HFFc6 (cell line): ENCODE data around the gene SRRM2. TPM values are rescaled to one million over a fixed set of nuclear protein-coding genes. Genes with fewer than 3 reads are reported as not detected.

ENCODE experiments used
- DNase-seq: peaks from one replicate; pipeline ENCODE4 v3.0.0-alpha.2; 2018
- H3K27ac Mint-ChIP-seq: 2 replicates; pipeline ENCODE4 v1.8.0; 2020; ENCODE audit warnings: mild to moderate bottlenecking, mixed read lengths
- H3K27me3 Mint-ChIP-seq: 2 replicates; pipeline ENCODE4 v1.8.0; 2021; ENCODE audit warnings: mild to moderate bottlenecking, moderate library complexity, mixed read lengths; ENCODE audit not compliant: insufficient read depth
- H3K36me3 Mint-ChIP-seq: 2 replicates; pipeline ENCODE4 v1.8.0; 2021; ENCODE audit warnings: low read depth, mixed read lengths
- H3K4me1 Mint-ChIP-seq: 2 replicates; pipeline ENCODE4 v1.8.0; 2020; ENCODE audit warnings: low read depth, mixed read lengths
- H3K4me3 Mint-ChIP-seq: 2 replicates; pipeline ENCODE4 v1.8.0; 2020; ENCODE audit warnings: mild to moderate bottlenecking, moderate library complexity, mixed read lengths
- H3K9me3 Mint-ChIP-seq: 2 replicates; pipeline ENCODE4 v1.8.0; 2020; ENCODE audit warnings: mild to moderate bottlenecking, mixed read lengths
- CTCF ChIP-seq: fragments of 200-600 bp; sonication (generic); IDR thresholded peaks from 2 replicates; pipeline ENCODE4 v1.5.0; 2021; ENCODE audit warnings: antibody characterized with exemption, mild to moderate bottlenecking
- total RNA-seq, 6 experiments: library from RNA; stranded (reverse); fragmentation: NEBNext Ultra II Directional; extraction: Animal tissue kit (Norgen Biotek cat#: 25700); gene quantifications; 2 replicates in 1 of 6; 3 replicates in 5 of 6; pipeline ENCODE4 v1.2.3, GENCODE V29; 2021

Gene SRRM2
- total RNA-seq, 6 experiments from 2014 or later = 223 to 317 (median 269) TPM

- Mint-ChIP-seq H3K27me3 (peaks cover 15% of the 10 kb centered on the region), H3K36me3 (no peaks in the 10 kb centered on the region), H3K4me3 (no peak overlapping the region), H3K9me3 (no peaks in the 10 kb centered on the region), H3K27ac (no peak overlapping the region), H3K4me1 (no peaks in the 10 kb centered on the region)
- TF ChIP-seq CTCF = no peak
- DNase-seq = no peak
Measured at GRCh38 chr16:2743007-2743810, 9.2 kb upstream of the SRRM2 start.

GRCh38 chr16:2744711-2745110, 7.7 kb upstream of the SRRM2 start:
- Mint-ChIP-seq H3K4me3 (no peak overlapping the region), H3K27me3 (peaks cover 15% of the 10 kb centered on the region), H3K36me3 (no peaks in the 10 kb centered on the region), H3K4me1 (no peaks in the 10 kb centered on the region), H3K27ac (no peak overlapping the region), H3K9me3 (no peaks in the 10 kb centered on the region)
- no peak for DNase-seq
- TF ChIP-seq CTCF = no peak

- Mint-ChIP-seq H3K27me3 (peaks cover 15% of the 10 kb centered on the region), H3K4me1 (no peaks in the 10 kb centered on the region), H3K27ac (no peak overlapping the region), H3K4me3 (no peak overlapping the region), H3K9me3 (no peaks in the 10 kb centered on the region), H3K36me3 (0 out of 2 replicates have a peak, but pooled peaks cover 5% of the 10 kb centered on the region)
- TF ChIP-seq CTCF = no peak
- no peak for DNase-seq
Measured at GRCh38 chr16:2745116-2745890, 7.1 kb upstream of the SRRM2 start.

GRCh38 chr16:2745961-2746360, 6.5 kb upstream of the SRRM2 start:
- Mint-ChIP-seq H3K27ac (no peak overlapping the region), H3K4me1 (peaks cover under 1% of the 10 kb centered on the region; the same call in 1 of the 2 replicates)

More at GRCh38 chr16:2745961-2746360, 6.5 kb upstream of the SRRM2 start:
- Mint-ChIP-seq H3K9me3 (no peaks in the 10 kb centered on the region), H3K4me3 (no peak overlapping the region), H3K36me3 (peaks cover 10% of the 10 kb centered on the region; the same call in 1 of the 2 replicates), H3K27me3 (peaks cover 9% of the 10 kb centered on the region)
- DNase-seq = no peak
- TF ChIP-seq CTCF = no peak
